HepG2 (cell line): ENCODE measurements around the gene REST. TPM values are rescaled to one million over a fixed set of nuclear protein-coding genes. Genes with fewer than 3 reads are reported as not detected.

ENCODE experiments used
- GPN1 ChIP-seq: sonication (generic); formaldehyde crosslinking; IDR thresholded peaks from 2 replicates; pipeline ENCODE4 v1.5.1; 2020; ENCODE audit warnings: missing genetic modification reagents, borderline replicate concordance
- HOXA3 ChIP-seq: sonication (generic); formaldehyde crosslinking; IDR thresholded peaks from 2 replicates; pipeline ENCODE4 v1.5.0; 2020; ENCODE audit warnings: missing genetic modification reagents
- IRF2 ChIP-seq: IDR thresholded peaks from 2 replicates; pipeline ENCODE4 v1.6.1; 2018; ENCODE audit warnings: missing genetic modification reagents, missing compliant biosample characterization
- IRF9 ChIP-seq: sonication (generic); formaldehyde crosslinking; IDR thresholded peaks from 2 replicates; pipeline ENCODE4 v1.8.0; 2022; ENCODE audit warnings: missing genetic modification reagents, mild to moderate bottlenecking, borderline replicate concordance
- MAFK ChIP-seq, 2 experiments: IDR thresholded peaks in 1 of 2; conservative IDR thresholded peaks in 1 of 2; 2 replicates each; pipeline ENCODE4 v1.6.1; 2011; ENCODE audit warnings: improper control_type of control experiment in 2 of 2, low read length in 2 of 2
- SRSF1 ChIP-seq: fragments of 200-400 bp; formaldehyde crosslinking; optimal IDR thresholded peaks from 2 replicates; pipeline ENCODE3; 2017; ENCODE audit warnings: mild to moderate bottlenecking, low read depth, low read length, moderate library complexity
- ZBTB37 ChIP-seq: sonication (generic); formaldehyde crosslinking; IDR thresholded peaks from 2 replicates; pipeline ENCODE4 v1.4.0; 2020; ENCODE audit warnings: mild to moderate bottlenecking, missing genetic modification reagents
- ZBTB42 ChIP-seq: sonication (generic); formaldehyde crosslinking; IDR thresholded peaks from 2 replicates; pipeline ENCODE4 v1.5.0; 2020; ENCODE audit warnings: mild to moderate bottlenecking, missing genetic modification reagents
- ZBTB7B ChIP-seq: sonication (generic); formaldehyde crosslinking; IDR thresholded peaks from 2 replicates; pipeline ENCODE4 v1.4.0; 2020; ENCODE audit warnings: missing genetic modification reagents
- ZNF205 ChIP-seq: IDR thresholded peaks from 2 replicates; pipeline ENCODE4 v1.6.1; 2018; ENCODE audit warnings: missing biosample characterization, missing genetic modification reagents
- ZNF234 ChIP-seq: sonication (generic); formaldehyde crosslinking; conservative IDR thresholded peaks from 2 replicates; pipeline ENCODE4 v1.5.1; 2020; ENCODE audit warnings: mild to moderate bottlenecking, missing genetic modification reagents
- ZNF296 ChIP-seq: sonication (generic); formaldehyde crosslinking; conservative IDR thresholded peaks from 2 replicates; pipeline ENCODE4 v1.5.0; 2020; ENCODE audit warnings: mild to moderate bottlenecking, missing genetic modification reagents
- ZNF367 ChIP-seq: sonication (generic); formaldehyde crosslinking; IDR thresholded peaks from 2 replicates; pipeline ENCODE4 v1.4.0; 2020; ENCODE audit warnings: missing genetic modification reagents, borderline replicate concordance
- ZNF432 ChIP-seq: sonication (generic); formaldehyde crosslinking; IDR thresholded peaks from 2 replicates; pipeline ENCODE4 v1.5.0; 2020; ENCODE audit warnings: missing genetic modification reagents, mild to moderate bottlenecking, borderline replicate concordance
- ZNF772 ChIP-seq: sonication (generic); formaldehyde crosslinking; IDR thresholded peaks from 2 replicates; pipeline ENCODE4 v1.5.0; 2020; ENCODE audit warnings: mild to moderate bottlenecking, missing genetic modification reagents
- ZNF816 ChIP-seq: sonication (generic); formaldehyde crosslinking; IDR thresholded peaks from 2 replicates; pipeline ENCODE4 v1.8.0; 2022; ENCODE audit warnings: missing genetic modification reagents, mild to moderate bottlenecking, borderline replicate concordance
- polyA plus RNA-seq, 8 experiments: library from polyadenylated mRNA; depleted of rRNA in 3 of 8; stranded (reverse) in 7 of 8; unstranded in 1 of 8; fragments of >200 nt; fragmentation: Illumina TruSeq in 4 of 8; extraction: Trizol in 4 of 8; gene quantifications; 2 replicates each; pipeline versions ENCODE4 v1.2.1 to v1.2.3, GENCODE V29; 2011 to 2016; ENCODE audit warnings: low read depth in 4 of 8, missing spikeins in 1 of 8, mixed read lengths in 1 of 8; ENCODE audit not compliant: insufficient read depth in 1 of 8
- total RNA-seq, 5 experiments: library from RNA; depleted of rRNA; stranded (reverse); fragments of >200 nt; fragmentation: Illumina TruSeq; extraction: Trizol; gene quantifications; 2 replicates each; pipeline ENCODE4 v1.2.3, GENCODE V29; 2016; ENCODE audit warnings: low read depth in 1 of 5
- TF ChIP-seq, protein P1 (sequence below): sonication (generic); formaldehyde crosslinking; IDR thresholded peaks from 2 replicates; pipeline ENCODE4 v1.4.0; 2020; ENCODE audit warnings: missing genetic modification reagents, borderline replicate concordance
- TF ChIP-seq, protein P2 (sequence below): sonication (generic); formaldehyde crosslinking; IDR thresholded peaks from 2 replicates; pipeline ENCODE4 v1.4.0; 2020; ENCODE audit warnings: missing genetic modification reagents, low read depth, mild to moderate bottlenecking, borderline replicate concordance
- TF ChIP-seq, protein P3 (sequence below): sonication (generic); formaldehyde crosslinking; IDR thresholded peaks from 2 replicates; pipeline ENCODE4 v1.4.0; 2020; ENCODE audit warnings: mild to moderate bottlenecking, missing genetic modification reagents

Gene REST
- total and polyA plus RNA-seq, 2 of the 13 experiments (the other 11 are each of a cell fraction or from before 2014, with no cell fraction given): 12.7 to 22.4 TPM

GRCh38 chr4:56908206-56909085 is 746 bp downstream of the REST start (continued):
- TF ChIP-seq, protein P1, sequence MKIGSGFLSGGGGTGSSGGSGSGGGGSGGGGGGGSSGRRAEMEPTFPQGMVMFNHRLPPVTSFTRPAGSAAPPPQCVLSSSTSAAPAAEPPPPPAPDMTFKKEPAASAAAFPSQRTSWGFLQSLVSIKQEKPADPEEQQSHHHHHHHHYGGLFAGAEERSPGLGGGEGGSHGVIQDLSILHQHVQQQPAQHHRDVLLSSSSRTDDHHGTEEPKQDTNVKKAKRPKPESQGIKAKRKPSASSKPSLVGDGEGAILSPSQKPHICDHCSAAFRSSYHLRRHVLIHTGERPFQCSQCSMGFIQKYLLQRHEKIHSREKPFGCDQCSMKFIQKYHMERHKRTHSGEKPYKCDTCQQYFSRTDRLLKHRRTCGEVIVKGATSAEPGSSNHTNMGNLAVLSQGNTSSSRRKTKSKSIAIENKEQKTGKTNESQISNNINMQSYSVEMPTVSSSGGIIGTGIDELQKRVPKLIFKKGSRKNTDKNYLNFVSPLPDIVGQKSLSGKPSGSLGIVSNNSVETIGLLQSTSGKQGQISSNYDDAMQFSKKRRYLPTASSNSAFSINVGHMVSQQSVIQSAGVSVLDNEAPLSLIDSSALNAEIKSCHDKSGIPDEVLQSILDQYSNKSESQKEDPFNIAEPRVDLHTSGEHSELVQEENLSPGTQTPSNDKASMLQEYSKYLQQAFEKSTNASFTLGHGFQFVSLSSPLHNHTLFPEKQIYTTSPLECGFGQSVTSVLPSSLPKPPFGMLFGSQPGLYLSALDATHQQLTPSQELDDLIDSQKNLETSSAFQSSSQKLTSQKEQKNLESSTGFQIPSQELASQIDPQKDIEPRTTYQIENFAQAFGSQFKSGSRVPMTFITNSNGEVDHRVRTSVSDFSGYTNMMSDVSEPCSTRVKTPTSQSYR: no peak; the same call in 1 of the 2 replicates
- TF ChIP-seq ZNF432 (CRISPR knock-in tag) (no peak), ZNF816 (0 out of 2 replicates have a peak, but pooled peaks have one; percentile 24), ZNF234 (no peak), ZNF367 (CRISPR knock-in tag) (no peak), MAFK (conservative IDR thresholded peaks at IDR 0.05 in 1 of 2, IDR thresholded peaks at IDR 0.05 in 1 of 2; ENCODE audit: low read length in 2 of 2) (no peak), ZBTB42 (CRISPR knock-in tag) (no peak), HOXA3 (no peak), IRF9 (CRISPR knock-in tag) (no peak), SRSF1 (peak; percentile 43), ZNF772 (CRISPR knock-in tag) (no peak), ZBTB7B (peak; percentile 20; the same call in 1 of the 2 replicates), GPN1 (CRISPR knock-in tag) (no peak), ZNF205 (CRISPR knock-in tag) (no peak), ZBTB37 (CRISPR knock-in tag) (no peak), ZNF296 (CRISPR knock-in tag) (no peak), IRF2 (CRISPR knock-in tag) (no peak)
- TF ChIP-seq, protein P2, sequence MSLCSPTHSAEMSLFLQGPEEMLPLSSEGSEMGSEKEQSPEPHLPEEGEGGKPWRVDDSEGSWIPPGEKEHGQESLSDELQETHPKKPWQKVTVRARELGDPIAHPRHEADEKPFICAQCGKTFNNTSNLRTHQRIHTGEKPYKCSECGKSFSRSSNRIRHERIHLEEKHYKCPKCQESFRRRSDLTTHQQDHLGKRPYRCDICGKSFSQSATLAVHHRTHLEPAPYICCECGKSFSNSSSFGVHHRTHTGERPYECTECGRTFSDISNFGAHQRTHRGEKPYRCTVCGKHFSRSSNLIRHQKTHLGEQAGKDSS (CRISPR knock-in tag): no peak
- TF ChIP-seq, protein P3, sequence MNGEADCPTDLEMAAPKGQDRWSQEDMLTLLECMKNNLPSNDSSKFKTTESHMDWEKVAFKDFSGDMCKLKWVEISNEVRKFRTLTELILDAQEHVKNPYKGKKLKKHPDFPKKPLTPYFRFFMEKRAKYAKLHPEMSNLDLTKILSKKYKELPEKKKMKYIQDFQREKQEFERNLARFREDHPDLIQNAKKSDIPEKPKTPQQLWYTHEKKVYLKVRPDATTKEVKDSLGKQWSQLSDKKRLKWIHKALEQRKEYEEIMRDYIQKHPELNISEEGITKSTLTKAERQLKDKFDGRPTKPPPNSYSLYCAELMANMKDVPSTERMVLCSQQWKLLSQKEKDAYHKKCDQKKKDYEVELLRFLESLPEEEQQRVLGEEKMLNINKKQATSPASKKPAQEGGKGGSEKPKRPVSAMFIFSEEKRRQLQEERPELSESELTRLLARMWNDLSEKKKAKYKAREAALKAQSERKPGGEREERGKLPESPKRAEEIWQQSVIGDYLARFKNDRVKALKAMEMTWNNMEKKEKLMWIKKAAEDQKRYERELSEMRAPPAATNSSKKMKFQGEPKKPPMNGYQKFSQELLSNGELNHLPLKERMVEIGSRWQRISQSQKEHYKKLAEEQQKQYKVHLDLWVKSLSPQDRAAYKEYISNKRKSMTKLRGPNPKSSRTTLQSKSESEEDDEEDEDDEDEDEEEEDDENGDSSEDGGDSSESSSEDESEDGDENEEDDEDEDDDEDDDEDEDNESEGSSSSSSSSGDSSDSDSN (CRISPR knock-in tag): peak; percentile 71; the same call in 1 of the 2 replicates
